Skin epidermis (tissue), 12 donors: ENCODE data around the gene TIMM22.
A peak's percentile ranks its signal among the peaks of the same experiment; 100 is the strongest.
"Not testable (repeated sequence)": the region's sequence is repeated elsewhere in the genome, so short reads cannot be mapped to it uniquely, and the experiment has no call there.

Source experiments
- H3K27ac ChIP-seq, 21 experiments: fragments of 200-600 bp; sonication (generic) in 11 of 21; one replicate each; pipeline ENCODE4 v1.5.0; 2020; ENCODE audit warnings: mild to moderate bottlenecking in 3 of 21, inconsistent platforms in 2 of 21, moderate library complexity in 2 of 21
- H3K4me3 ChIP-seq, 7 experiments: fragments of 200-600 bp; sonication (generic) in 2 of 7; one replicate each; pipeline ENCODE4 v1.5.0; 2020; ENCODE audit warnings: inconsistent platforms in 2 of 7, mild to moderate bottlenecking in 2 of 7, moderate library complexity in 1 of 7

Gene TIMM22

DNA sequence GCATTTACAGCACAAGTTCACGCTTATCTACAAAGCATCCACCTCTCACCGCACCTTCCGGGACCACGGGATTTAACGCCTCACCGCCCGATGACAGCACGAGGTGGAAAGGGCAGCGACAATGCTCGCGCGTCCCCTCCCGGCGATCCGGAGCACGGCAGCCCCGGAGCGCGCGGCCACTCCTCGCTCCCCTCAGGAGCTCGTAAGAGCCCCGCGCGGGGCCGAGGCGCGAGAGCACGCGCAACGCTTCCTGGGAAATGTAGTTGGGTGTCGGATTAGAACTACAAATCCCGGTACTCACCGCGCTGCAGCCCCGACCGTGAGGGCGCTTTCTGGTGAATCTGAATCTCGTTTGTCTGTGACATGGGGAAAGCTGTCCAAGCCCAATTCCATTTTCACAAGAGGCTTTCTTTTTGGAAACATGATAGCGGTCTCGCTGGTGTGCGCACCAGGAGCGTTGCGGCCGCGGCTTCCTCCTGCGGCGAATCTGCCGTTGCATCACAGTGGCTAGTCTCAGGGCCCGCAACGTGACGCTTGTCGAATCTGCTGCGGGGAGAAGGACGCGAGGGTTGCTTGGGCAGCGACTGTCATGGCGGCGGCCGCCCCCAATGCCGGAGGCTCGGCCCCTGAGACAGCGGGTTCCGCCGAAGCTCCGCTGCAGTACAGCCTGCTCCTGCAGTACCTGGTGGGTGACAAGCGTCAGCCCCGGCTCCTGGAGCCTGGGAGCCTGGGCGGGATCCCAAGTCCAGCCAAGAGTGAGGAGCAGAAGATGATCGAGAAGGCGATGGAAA is at the start of gene TIMM22:
TSS of gene TIMM22 (plus strand) at position 576 of the 791 bp plus-strand sequence. CDS start at position 590, 14 bp downstream.
- H3K4me3 ChIP-seq = peak within 1 kb of the TSS; percentile 84 to 99 (median 95)
- H3K27ac ChIP-seq = peak within 1 kb of the TSS; percentile 64 to 96 (median 92)

GRCh38 chr17:948284-948852 is 48.6 kb upstream of the TIMM22 start:
- H3K27ac ChIP-seq = no peak overlapping the region
- no peak overlapping the region for H3K4me3 ChIP-seq

DNA sequence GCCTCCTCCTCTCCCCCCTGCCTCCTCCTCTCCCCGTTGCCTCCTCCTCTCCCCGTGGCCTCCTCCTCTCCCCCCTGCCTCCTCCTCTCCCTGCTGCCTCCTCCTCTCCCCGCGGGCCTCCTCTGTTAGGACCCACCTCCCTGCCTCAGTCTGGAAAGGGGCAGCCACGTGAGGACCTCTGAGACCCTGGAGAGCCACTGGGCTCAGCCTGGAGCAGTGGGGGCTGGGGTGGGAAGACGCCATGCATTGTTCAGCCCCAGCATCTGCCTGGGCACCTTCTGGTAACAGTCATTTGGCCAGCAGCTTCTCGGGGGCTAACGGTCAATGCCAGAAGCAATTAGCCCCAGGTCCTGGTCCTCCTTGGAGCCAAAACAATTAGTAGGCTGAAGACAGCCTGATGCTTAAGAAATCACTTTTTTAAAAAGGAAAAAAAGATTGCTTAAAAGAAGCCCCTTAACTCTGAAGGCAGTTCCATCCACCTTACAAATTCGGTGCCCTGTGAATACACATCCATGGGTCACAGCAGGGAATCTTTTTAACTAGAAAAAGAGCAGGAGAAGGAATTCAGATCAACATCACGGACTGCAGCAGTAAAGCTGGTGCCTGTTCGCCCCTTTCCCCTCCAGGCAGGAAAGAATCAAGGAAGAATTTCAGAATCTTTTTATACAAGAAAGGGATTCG is 47.2 kb upstream of the TIMM22 start:
- Histone ChIP-seq H3K27ac (peak overlapping the region in 2 of 21 experiments; percentile 25 to 31), H3K4me3 (no peak overlapping the region)

DNA sequence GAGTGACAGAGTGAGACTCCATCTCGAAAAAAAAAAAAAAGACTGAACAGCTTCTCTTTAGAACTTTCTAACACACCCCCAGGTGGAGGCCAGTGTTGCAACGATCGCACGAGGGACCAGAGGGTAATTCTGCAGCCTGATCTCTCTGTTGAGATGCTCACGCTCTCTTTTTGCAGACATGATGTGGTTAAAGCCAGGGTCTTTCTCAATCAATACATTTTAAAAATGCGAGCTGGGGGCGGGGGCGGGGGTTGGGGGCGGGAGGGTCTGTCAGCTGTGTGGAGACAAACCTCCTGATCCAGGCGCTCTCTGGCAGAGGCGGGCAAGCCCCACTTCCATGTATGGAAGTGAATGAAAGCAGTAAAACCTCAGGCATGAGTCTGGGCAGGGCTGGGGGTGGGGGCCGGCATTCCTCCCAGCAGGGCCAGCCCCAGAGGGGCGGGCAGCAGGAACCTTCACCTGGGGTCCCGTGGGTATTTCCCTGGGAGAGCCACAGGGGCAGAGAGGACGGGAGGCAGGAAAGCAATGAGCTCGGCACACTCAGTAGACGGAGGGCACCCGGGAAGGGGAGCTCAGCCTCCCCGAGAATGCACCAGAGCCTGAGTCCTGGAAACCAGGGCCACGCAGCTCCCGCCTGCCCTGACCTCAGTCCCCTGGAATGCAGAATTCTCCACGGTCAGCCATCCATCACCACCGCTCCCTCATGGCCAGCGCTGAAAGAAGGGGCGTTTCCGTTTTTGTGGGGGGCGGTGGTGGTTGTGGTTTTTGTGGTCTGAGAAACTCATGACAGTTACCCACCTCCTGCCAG is 45.4 kb upstream of the TIMM22 start:
- H3K27ac ChIP-seq = peak overlapping the region in 5 of 21 experiments; percentile 4 to 55 (median 29)
- no peak overlapping the region for H3K4me3 ChIP-seq

DNA sequence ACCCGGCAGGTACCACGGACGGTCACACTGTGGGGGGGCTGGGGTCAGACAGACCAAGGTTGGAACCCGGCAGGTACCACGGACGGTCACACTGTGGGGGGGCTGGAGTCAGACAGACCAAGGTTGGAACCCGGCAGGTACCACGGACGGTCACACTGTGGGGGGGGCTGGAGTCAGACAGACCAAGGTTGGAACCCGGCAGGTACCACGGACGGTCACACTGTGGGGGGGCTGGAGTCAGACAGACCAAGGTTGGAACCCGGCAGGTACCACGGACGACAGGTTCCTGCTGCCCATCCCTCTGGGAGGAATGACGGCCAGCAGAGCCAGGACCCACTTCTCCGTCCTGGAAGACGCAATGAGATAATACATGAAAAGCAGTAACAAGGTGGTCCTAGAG is 44.3 kb upstream of the TIMM22 start:
- not testable (repeated sequence) for H3K27ac ChIP-seq

DNA sequence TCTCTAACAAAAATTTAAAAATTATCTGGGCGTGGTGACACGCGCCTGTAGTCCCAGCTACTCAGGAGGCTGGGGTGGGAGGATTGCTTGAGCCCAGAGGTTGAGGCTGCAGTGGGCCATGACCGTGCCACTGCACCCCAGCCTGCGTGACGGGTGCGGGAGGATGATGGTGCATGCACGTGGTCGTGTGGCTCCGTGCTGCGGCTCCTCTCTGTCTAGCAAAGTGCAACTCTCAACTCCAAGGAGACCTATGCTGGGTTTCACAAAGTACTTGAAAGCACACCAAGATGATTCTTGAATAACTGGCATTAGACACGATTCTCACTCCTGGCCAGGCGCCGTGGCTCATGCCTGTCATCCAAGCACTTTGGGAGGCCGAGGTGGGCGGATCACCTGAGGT is 43.2 kb upstream of the TIMM22 start:
- H3K27ac ChIP-seq = no peak overlapping the region
- no peak overlapping the region for H3K4me3 ChIP-seq

More for the DNA sequence above, 44.3 kb upstream of the TIMM22 start:
- H3K4me3 ChIP-seq = not testable (repeated sequence)

DNA sequence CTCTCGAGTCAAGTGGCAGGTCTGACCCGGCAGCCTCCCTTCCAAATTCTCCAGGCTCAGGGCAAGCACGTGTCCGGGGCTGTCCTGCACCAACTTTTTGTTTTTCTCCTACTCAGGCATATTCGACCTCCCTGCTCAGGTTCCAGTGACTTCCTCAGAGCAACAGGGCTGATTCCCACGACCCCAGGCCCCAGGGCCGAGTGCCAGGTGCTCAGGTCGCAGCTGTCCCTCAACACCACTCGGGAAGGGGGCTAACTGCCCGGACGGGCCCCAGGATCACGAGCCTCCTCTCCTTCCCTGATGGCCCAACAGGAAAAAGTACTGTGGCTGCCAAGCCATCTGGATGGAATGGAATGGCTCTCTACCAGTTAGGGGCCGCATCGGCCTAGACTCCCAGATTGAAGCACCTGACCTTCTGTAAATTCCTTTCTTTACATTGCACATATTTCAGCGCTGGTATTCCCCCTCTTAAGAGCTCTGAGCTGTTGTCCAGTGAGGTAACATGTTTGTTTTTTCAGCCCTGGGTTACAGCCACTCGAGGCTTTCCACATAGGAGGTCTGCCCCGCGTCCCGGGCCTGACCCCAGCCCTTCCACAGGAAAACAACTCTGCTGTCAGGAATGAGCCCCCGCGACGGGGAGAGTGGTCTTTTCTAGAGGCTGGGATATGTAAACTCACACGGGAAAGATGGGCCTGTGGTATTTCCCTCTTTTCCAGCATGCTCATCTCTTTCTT is 42.3 kb upstream of the TIMM22 start:
- H3K4me3 ChIP-seq = no peak overlapping the region
- peak overlapping the region in 1 of 21 experiments; percentile 12 for H3K27ac ChIP-seq

DNA sequence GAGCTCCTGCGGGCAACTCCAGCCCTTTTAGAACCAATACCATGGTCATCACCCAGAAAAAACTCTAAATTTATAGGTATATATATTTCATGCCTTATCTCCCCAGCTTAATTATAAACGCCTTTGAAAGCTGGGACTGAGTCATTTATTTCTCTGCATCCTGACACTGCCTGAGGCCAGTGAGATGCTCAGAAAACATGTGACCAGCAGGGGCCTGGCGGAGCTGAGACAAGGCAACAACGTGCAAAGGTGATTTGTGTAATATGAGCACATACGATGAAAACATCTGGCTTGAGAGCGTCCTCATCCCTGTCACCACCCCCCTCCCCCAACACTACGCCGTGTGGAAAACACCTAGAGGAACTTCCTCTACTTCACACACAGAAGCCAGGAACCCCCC is 40.0 kb upstream of the TIMM22 start:
- H3K4me3 ChIP-seq = no peak overlapping the region
- H3K27ac ChIP-seq = no peak overlapping the region

GRCh38 chr17:957856-958421 is 39.0 kb upstream of the TIMM22 start:
- no peak overlapping the region for H3K4me3 ChIP-seq
- H3K27ac ChIP-seq = no peak overlapping the region

DNA sequence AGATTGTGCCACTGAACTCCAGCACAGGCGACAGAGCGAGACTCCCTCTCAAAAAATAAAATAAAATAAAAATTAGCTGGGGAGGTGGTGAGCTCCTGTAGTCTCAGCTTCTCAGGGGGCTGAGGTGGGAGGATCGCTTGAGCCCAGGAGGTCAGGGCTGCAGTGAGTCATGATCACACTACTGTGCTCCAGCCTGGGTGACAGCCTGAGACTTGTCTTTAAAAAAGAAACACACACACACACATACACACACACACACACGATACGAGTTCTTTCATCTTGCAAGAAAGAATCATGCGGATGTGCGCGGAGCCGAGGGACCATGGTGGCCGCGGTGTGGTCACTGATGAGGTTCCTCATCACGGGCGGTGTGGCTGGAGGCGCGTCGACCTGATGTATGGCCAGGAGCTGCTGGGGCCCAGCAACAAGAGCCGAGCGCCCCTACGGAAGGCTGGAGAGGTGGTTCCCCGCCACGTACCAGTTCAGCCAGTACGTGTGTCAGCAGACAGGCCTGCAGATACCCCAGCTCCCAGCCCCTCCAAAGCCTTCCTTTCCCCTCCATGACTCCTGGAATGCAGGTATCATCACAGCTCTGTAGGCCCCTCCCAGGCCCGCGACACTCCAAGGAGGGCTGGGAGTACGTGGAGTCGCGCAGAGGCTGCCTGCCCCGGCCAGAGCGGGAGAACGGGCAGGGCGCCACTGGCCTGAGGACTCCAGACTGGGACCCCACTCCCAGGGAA is 38.0 kb upstream of the TIMM22 start:
- Histone ChIP-seq H3K4me3 (no peak overlapping the region), H3K27ac (no peak overlapping the region)

- Histone ChIP-seq H3K27ac (no peak overlapping the region), H3K4me3 (no peak overlapping the region)
Measured at GRCh38 chr17:962166-962565, 34.8 kb upstream of the TIMM22 start.

GRCh38 chr17:962670-963069 is 34.3 kb upstream of the TIMM22 start:
- Histone ChIP-seq H3K4me3 (no peak overlapping the region), H3K27ac (no peak overlapping the region)

DNA sequence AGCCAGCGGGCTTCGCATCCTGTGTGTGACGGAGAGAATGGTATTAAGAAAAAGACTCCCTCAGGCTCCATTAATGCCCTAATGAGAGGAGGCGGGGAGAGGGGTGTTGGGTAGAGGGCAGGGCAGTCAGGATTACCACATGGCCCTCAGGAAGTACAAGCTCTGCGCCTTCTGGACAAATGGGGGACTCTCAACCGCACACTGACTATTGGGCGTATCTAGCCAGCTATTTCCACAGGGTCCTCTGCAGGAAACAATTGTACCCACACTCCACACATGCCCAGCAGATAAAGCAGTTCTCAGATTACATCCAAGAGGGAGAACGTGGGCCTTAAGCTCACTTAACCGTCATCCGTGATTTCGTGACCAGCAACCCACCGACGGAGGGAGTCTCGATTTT is 32.1 kb upstream of the TIMM22 start:
- Histone ChIP-seq H3K4me3 (no peak overlapping the region), H3K27ac (no peak overlapping the region)

GRCh38 chr17:965311-965989 is 31.5 kb upstream of the TIMM22 start:
- no peak overlapping the region for H3K27ac ChIP-seq

GRCh38 chr17:967122-967521 is 29.8 kb upstream of the TIMM22 start:
- H3K4me3 ChIP-seq = no peak overlapping the region
- no peak overlapping the region for H3K27ac ChIP-seq

More at GRCh38 chr17:965311-965989, 31.5 kb upstream of the TIMM22 start:
- H3K4me3 ChIP-seq = no peak overlapping the region

DNA sequence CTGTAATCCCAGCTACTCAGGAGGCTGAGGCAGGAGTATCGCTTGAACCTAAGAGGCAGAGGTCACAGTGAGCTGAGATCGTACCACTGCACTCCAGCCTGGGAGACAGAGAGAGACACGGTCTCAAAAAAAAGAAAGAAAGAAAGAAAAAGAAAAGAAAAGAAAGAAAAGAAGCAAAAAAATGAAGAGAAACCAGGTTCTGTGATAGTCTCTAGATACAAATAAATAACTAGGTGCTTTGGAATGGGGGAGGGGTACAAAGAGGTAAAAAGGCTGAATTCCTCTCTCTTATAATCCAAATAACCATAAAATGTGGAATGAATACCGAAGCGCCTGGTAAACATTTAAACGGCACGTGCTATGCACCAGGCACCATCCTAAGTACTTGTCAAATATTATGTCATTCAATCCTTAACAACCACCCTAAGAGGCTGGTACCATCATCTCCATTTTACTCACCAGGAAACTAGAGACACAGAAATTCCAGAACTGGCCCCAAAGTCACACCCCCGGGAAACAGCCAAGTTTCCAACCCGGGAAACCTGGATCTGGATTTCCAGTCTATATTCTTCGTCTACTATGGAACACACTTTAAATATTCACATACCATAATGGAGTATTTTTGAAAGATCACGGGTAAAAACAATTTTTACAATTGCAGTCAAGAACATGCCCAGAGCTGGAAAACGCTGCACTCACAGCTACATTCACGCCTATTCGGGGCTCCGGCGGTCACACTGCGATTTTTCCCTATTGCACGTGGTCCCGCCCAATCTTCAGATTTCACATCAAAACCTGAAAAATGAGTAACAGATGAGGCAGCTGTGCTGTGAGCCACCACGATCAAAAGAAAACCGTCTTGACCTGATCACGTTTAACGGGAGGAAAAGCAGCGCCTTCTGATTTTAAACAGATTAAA is 27.9 kb upstream of the TIMM22 start:
- Histone ChIP-seq H3K4me3 (no peak overlapping the region), H3K27ac (peak overlapping the region in 1 of 21 experiments; percentile 9)
